Middle frontal gyrus (tissue), 1 donor: Measurements from ENCODE around the gene NAA25.
"Not testable (repeated sequence)": the region's sequence is repeated elsewhere in the genome, so short reads cannot be mapped to it uniquely, and the experiment has no call there.

Source experiments
- DNase-seq: peaks from one replicate; pipeline ENCODE4 v3.0.0-alpha.2; 2015; ENCODE audit warnings: low spot score; ENCODE audit errors: extremely low spot score

The NAA25 gene

DNA sequence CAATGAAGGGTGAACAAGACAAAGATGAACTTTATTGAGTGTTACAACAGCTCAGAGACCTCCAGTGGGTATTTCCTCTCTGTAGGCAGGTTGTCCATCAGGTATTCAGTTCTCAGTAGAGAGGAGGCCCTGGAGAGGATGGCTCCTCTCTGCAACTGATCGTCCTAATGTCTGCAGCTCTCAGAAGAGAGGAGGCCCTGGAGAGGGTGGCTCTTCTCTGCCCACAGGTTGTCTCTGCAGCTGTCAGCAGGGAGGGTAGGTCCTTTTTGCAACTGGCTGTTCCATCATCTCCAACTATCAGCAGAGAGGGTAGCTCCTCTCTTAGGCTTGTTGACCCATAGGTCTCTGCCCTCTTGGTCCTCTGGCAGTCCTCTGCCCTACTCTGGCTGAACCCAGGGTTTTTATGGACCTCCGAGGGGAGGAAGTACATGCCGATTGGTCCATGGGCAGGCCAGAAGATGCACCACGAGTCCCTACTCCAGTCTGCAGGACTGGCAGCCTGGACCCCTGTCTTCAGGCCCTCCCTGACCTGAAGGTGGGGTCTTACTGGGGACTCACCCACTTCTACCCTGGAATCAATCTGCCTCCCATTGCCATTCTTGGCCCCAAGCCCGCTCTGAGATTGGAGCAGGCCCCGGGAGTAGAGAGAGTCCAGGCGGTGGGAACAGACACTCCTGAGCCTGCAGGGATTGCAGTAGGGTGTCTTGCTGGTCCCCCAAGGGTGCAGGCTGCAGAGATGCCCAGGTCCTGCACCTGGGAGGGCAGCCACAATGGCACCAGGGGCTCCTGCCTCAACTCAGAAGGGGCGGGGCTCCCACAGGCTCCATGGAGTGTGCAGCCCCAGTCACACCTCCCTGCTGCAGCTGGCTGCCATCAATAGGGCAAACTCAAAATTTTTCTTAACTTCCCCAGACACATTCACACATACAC lies 97.9 kb downstream of the NAA25 start:
- DNase-seq, result no peak

GRCh38 chr12:112009596-112009995 lies 99.0 kb downstream of the NAA25 start:
- DNase-seq, result not testable (repeated sequence)

GRCh38 chr12:112008918-112009317 lies 99.7 kb downstream of the NAA25 start:
- DNase-seq, result no peak

GRCh38 chr12:112007945-112008344 lies 100.6 kb downstream of the NAA25 start:
- DNase-seq, result no peak

- DNase-seq, result no peak
Measured at GRCh38 chr12:112005419-112006395, 102.9 kb downstream of the NAA25 start.

DNA sequence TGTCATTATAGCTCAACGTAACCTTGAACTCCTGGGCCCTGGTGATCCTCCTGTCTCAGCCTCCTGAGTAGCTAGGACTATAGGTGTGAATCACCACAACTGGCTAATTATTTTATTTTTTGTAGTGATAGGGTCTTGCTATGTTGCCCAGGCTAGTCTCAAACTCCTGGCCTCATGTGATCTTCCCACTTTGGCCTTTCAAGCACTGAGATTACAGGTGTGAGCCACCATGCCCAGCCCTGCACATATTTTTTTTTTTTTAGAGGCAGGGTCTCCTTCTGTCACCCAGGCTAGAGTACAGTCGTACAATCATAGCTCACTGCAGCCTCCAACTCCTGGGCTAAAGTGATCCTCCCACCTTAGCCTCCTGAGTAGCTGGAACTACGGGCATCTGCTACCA lies 104.5 kb downstream of the NAA25 start:
- DNase-seq, result no peak

DNA sequence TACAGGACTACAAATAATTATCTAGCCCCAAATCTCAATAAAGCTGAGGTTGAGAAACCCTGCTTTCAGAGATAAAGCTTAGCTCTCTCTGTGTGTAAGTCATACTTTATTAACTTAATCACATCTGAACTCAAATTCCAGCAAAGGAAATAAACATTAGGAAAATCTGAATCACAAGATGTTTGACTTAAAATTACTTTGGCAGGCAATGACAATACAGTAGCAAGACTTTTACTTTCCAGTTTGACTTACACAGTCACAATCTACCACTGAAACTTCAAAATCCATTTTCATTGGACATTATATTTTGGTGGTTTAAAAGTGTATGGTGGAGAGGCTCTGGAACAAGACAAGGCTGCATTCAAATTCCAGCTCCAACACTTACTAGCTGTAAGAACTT lies 107.0 kb downstream of the NAA25 start:
- no peak for DNase-seq

DNA sequence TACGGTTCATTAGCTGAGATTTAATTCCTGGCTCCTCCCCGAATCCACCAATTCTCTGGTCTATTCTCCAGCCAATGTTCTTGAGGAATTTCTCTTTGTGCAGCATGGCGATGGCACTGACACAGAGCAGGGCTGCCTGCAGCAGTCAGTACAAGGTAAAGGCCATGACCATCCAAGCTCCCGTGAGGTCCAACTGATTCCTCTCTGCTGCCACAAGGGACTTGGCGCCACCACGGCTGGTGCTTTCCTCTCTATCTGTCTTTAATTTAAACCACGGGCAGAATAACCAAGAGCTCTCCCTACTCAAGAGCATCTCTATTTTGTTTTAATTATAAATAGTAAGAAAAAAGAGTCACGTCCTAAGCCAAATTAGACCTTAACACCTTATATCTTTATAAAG lies 107.8 kb downstream of the NAA25 start:
- DNase-seq, result no peak

DNA sequence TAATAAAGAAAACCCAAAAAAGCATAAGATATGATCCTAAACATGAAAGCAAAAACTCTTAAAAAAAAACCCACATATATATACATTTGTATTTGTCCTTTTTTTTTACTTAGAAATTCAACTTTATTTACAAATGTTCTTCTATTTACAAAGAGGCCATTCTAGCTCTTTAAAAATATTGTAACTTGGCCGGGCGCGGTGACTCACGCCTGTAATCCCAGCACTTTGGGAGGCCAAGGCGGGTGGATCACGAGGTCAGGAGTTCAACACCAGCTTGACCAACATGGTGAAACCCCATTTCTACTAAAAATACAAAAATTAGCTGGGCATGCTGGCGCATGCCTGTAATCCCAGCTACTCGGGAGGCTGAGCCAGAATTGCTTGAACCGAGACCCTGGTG lies 109.5 kb downstream of the NAA25 start:
- not testable (repeated sequence) for DNase-seq

- no peak for DNase-seq
Measured at GRCh38 chr12:111998015-111998414, 110.6 kb downstream of the NAA25 start.

- DNase-seq, result no peak
Measured at GRCh38 chr12:111997300-111997699, 111.3 kb downstream of the NAA25 start.

DNA sequence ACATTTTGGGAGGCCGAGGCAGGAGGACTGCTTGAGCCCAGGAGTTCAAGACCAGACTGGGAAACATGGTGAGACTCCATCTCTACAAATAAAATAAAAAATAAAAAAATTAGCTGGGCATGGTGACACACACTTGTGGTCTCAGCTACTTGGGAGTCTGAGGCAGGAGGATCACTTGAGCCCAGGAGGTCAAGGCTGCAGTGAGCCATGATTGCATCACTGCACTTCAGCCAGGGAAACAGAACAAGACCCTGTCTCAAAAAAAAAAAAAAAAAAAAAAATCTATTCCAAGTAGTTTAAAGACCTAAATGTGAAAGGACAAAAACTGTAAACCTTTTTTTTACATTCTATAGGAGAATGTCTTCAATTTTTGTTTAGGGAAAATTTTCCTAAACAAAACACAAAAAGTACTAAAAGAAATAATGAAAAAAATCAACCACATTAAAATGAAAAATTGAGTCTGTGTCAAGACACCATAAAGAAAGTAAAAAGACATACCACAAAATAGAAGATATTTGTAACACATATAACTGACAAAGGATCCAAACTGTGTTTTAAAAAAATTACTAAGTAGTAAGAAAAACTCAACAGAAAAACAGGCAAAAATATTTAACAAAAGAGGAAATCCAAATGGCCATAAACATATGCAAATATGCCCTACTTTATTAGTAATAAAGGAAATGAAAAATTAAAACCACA lies 112.7 kb downstream of the NAA25 start:
- no peak for DNase-seq

DNA sequence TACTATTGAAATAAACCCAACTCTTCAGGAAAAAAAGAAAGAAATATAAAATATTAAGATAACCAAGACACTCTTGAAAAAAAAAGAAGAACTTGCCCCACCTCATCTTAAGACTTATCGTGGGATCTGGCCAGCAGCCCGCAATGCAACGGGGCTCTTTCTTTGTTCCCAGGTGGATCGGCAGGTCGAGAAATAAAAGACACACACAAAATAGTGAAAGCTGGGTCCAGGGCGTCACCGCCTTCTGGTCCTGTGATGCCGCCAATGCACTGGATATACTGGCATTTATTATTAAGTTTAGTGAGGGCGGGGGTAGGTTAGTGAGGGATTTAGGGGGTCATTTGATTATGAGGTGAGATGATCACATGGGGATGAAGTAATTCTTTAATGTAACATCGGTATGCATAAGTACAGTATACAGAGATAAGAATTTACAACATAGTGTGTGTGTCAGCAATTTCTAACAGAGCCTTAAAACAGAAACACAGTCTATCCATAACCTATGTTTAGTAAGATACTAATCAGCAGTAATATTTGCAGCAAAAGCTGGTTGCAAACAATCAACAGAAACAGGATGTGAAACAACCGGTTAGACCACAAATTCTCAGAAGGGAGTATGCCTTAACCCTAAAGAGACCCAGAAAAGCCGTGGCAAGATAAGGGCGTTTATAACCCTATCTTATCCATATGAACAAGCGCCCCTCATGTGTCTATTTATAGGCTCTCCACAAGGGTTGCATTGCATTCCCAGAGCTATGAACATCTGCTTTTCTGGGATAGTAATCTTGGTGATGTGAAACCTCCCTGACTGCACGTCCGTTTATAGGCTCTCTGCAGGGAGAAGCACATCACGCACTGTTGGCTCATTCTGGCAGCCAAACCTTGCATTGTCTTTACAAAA lies 114.1 kb downstream of the NAA25 start:
- DNase-seq, result not testable (repeated sequence)

DNA sequence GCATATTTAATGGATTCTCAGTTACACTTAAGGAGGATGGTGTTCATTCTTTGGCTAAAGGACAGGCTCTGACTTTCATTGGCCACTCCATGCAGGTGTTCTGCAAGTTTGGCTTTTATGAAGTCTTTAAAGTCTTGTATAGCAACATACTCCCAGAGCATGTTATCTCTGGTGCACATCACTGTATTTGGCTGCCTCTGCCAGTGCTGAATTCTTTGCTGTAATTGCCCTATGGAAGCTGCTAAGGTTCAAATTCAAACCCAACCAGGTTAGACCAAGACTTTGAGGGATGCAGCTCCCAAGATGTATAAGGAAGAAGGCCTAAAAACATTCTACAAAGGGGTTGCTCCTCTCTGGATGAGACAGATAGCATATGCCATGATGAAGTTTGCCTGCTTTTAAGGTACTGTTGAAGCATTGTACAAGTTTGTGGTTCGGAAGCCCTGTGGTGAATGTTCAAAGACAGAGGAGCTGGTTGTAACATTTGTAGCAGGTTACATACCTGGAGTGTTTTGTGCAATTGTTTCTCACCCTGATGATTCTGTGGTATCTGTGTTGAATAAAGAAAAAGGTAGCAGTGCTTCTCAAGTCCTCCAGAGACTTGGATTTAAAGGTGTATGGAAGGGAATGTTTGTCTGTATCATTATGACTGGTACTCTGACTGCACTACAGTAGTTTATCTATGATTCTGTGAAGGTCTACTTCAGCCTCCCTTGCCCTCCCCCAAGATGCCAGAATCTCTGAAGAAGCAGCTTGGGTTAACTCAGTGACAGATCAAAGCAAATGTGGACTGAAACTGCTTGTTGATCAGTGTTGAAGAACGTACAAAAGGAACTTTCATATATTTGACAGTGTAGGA lies 115.1 kb downstream of the NAA25 start:
- DNase-seq, result no peak

DNA sequence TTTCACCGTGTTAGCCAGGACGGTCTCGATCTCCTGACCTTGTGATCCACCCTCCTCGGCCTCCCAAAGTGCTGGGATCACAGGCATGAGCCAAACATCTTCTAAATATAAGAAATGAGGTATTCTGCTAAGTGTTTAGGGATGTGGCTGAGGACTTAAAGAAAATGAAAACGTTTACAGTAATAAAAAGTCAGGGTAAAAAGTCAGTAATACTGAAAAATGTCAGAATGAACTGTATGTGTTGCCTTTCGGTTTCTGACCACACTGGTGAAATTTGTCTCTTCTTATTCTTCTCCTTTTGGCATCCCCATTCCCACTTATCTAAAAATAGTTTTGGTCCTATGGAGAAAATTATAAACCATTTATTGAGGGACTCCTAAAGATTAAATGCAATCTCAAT lies 116.1 kb downstream of the NAA25 start:
- no peak for DNase-seq

DNA sequence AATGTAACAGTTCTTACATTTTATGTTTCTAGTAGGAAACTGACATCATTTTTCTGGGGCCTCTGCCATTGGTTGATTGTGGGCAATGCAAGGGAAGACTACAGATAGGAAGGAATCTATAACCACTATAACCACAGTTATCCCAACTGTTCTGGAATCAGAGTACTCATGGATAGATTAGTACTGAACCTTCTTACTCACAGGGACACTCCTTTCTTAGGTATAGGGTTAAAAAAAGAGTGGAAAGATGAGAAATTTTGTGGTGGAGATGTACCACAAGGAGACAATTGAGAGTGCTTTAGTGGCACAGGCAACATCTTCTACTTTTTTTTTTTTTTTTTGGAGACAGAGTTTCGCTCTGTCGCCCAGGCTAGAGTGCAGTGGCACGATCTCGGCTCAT lies 116.6 kb downstream of the NAA25 start:
- no peak for DNase-seq

DNA sequence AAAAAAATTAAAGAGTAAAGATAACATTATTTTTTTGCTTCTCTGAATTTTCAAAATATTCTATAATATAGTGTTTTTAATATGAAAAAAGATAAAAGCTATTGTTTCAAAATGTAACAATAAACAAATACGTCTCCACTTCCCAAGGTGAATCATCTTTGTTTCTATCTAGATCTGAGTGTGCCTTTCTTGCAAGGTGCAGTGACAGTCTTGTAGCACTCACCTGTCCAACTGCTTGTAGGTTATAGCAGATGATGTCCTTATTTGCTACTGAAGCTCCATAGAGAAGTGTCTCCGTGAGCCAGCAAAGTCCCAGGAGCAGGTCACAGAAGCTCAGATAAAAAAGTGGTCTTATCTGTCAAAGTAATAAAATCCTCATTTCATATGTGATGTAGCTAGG lies 117.0 kb downstream of the NAA25 start:
- DNase-seq, result no peak

GRCh38 chr12:111984820-111985219 lies 123.8 kb downstream of the NAA25 start:
- no peak for DNase-seq

DNA sequence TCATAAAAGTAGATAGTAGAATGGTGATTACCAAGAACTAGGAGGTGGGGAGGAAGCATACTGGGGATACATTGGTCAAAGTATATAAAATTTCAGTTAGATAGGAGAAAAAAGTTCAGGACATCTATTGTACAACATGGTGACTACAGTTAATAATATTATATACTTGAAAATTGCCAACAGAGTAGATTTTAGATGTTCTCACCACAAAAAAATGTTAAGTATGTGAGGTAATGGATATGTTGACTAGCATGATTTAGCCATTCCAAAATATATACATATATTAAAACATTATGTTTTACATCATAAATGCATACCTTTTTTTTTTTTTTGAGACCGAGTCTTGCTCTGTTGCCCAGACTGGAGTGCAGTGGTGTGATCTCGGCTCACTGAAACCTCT lies 126.6 kb downstream of the NAA25 start:
- DNase-seq, result no peak
